ENCODE data around the gene TCIRG1. TPM values are rescaled to one million over a fixed set of nuclear protein-coding genes. Genes with fewer than 3 reads are reported as not detected.

The TCIRG1 gene
- total and polyA plus RNA-seq, 7 donors: 10.9 to 20.1 (median 11.8) TPM

GRCh38 chr11:68011051-68011943 lies 27.5 kb upstream of the TCIRG1 start:
- intact Hi-C loops (cut with DNase I): no loop called here
- no peak for TF ChIP-seq CTCF (IDR thresholded peaks at IDR 0.05)
- WGBS, 3 donors: 79 to 80% (median 80%) methylated on average over 16 of the region's 16 CpGs

GRCh38 chr11:68012044-68012842 lies 26.6 kb upstream of the TCIRG1 start:
- H3K27ac ChIP-seq: no peak overlapping the region

More at GRCh38 chr11:68011051-68011943, 27.5 kb upstream of the TCIRG1 start:
- no peaks in the 10 kb centered on the region for H3K27me3 ChIP-seq (ENCODE audit: insufficient read depth in 3 of 3, low read length in 2 of 3)
- no peaks in the 10 kb centered on the region for H3K36me3 ChIP-seq (ENCODE audit: insufficient read depth in 1 of 2, low read depth in 1 of 2)
- H3K4me1 ChIP-seq: peaks cover 16% of the 10 kb centered on the region
- no peaks in the 10 kb centered on the region for H3K9me3 ChIP-seq
- H3K27ac ChIP-seq: peak overlapping the region; percentile 81
- no peak for ATAC-seq
- DNase-seq: no peak
- H3K4me3 ChIP-seq: peak overlapping the region; percentile 57

GRCh38 chr11:68012843-68013610 lies 25.8 kb upstream of the TCIRG1 start:
- Histone ChIP-seq H3K4me1 (peaks cover 16% of the 10 kb centered on the region), H3K9me3 (no peaks in the 10 kb centered on the region), H3K36me3 (ENCODE audit: insufficient read depth in 1 of 2, low read depth in 1 of 2) (no peaks in the 10 kb centered on the region), H3K27me3 (ENCODE audit: insufficient read depth in 3 of 3, low read length in 2 of 3) (no peaks in the 10 kb centered on the region), H3K27ac (no peak overlapping the region), H3K4me3 (no peak overlapping the region)
- ATAC-seq: no peak
- 78 to 84% (median 81%) methylated on average over 15 to 16 of the region's 16 CpGs for WGBS, 3 donors
- intact Hi-C loops (cut with DNase I): no loop called here
- TF ChIP-seq CTCF (IDR thresholded peaks at IDR 0.05): no peak
- no peak for DNase-seq

More at GRCh38 chr11:68012044-68012842, 26.6 kb upstream of the TCIRG1 start:
- DNase-seq (no peak), ATAC-seq (no peak)
- Histone ChIP-seq H3K36me3 (ENCODE audit: insufficient read depth in 1 of 2, low read depth in 1 of 2) (no peaks in the 10 kb centered on the region), H3K4me3 (no peak overlapping the region), H3K27me3 (ENCODE audit: insufficient read depth in 3 of 3, low read length in 2 of 3) (no peaks in the 10 kb centered on the region), H3K9me3 (no peaks in the 10 kb centered on the region), H3K4me1 (peaks cover 16% of the 10 kb centered on the region)
- intact Hi-C loops (cut with DNase I): no loop called here
- 85 to 89% (median 89%) methylated on average over 17 of the region's 17 CpGs for WGBS, 3 donors
- TF ChIP-seq CTCF (IDR thresholded peaks at IDR 0.05): no peak

GRCh38 chr11:68013611-68014156 lies 25.1 kb upstream of the TCIRG1 start:
- Histone ChIP-seq H3K4me1 (peaks cover 16% of the 10 kb centered on the region), H3K9me3 (no peaks in the 10 kb centered on the region), H3K36me3 (ENCODE audit: insufficient read depth in 1 of 2, low read depth in 1 of 2) (no peaks in the 10 kb centered on the region), H3K27ac (no peak overlapping the region), H3K27me3 (ENCODE audit: insufficient read depth in 3 of 3, low read length in 2 of 3) (no peaks in the 10 kb centered on the region), H3K4me3 (no peak overlapping the region)
- TF ChIP-seq CTCF (IDR thresholded peaks at IDR 0.05): no peak
- intact Hi-C loops (cut with DNase I): no loop called here
- WGBS, 3 donors: 82 to 89% (median 87%) methylated on average over 13 to 14 of the region's 14 CpGs
- ATAC-seq: no peak
- no peak for DNase-seq
